B cell (primary cell): ENCODE results near the gene ZBTB16. TPM values are rescaled to one million over a fixed set of nuclear protein-coding genes. Genes with fewer than 3 reads are reported as not detected.

Experiments
- ATAC-seq: fragments of 200-7000 bp; cut with Tn5 transposase; one replicate; pipeline ENCODE4 v1.10.0; 2021; ENCODE audit warnings: low read depth, mild to moderate bottlenecking, moderate number of reproducible peaks, moderate library complexity
- CTCF ChIA-PET: fragments of 350-600 bp; sonication (Branson Sonifier 250); formaldehyde crosslinking; loops from one replicate; lab custom pipeline; 2021; ENCODE audit warnings: antibody characterized with exemption, inconsistent platforms; lab: Charles Lee
- POLR2A ChIA-PET: fragments of 350-600 bp; sonication (Branson Sonifier 250); formaldehyde crosslinking; loops from one replicate; lab custom pipeline; 2021; ENCODE audit warnings: antibody characterized with exemption; lab: Charles Lee
- DNase-seq: peaks from one replicate; pipeline ENCODE4 v3.0.0; 2013
- H2AFZ ChIP-seq: 2 replicates; pipeline ENCODE4 v1.6.1; 2012; ENCODE audit warnings: mild to moderate bottlenecking, low read depth, low read length; ENCODE audit not compliant: insufficient read depth, poor library complexity, severe bottlenecking
- H3K27ac ChIP-seq, 2 donors: 1 replicate in 1 of 2; 2 replicates in 1 of 2; pipeline ENCODE4 v1.5.1; 2012 to 2013; ENCODE audit warnings: low read length in 2 of 2, mild to moderate bottlenecking in 2 of 2, moderate library complexity in 1 of 2
- H3K27me3 ChIP-seq, 4 experiments: fragments of 200-600 bp in 1 of 4; sonication (generic) in 1 of 4; replicated peaks in 1 of 4; 1 replicate in 2 of 4; 2 replicates in 2 of 4; pipeline versions ENCODE4 v1.6.1 to v1.7.0; 2013 to 2016; ENCODE audit warnings: low read length in 3 of 4, mild to moderate bottlenecking in 2 of 4, mixed read lengths in 1 of 4, moderate library complexity in 1 of 4; ENCODE audit not compliant: insufficient read depth in 4 of 4, control insufficient read depth in 3 of 4; ENCODE audit errors: control extremely low read depth in 1 of 4
- H3K36me3 ChIP-seq, 2 experiments: replicated peaks in 1 of 2; 1 replicate in 1 of 2; 2 replicates in 1 of 2; pipeline versions ENCODE4 v1.6.1 to v1.7.1; 2013; ENCODE audit warnings: low read length in 1 of 2; ENCODE audit not compliant: insufficient read depth in 2 of 2, control insufficient read depth in 1 of 2; ENCODE audit errors: control extremely low read depth in 1 of 2, extremely low read depth in 1 of 2
- H3K4me1 ChIP-seq, 2 donors: fragments of 200-600 bp in 1 of 2; sonication (generic) in 1 of 2; 1 replicate in 1 of 2; 2 replicates in 1 of 2; pipeline versions ENCODE4 v1.5.1 to v1.6.1; 2013 to 2017; ENCODE audit warnings: low read length in 2 of 2; ENCODE audit not compliant: control insufficient read depth in 2 of 2, insufficient read depth in 2 of 2
- H3K4me2 ChIP-seq: replicated peaks from 2 replicates; pipeline ENCODE3; 2012; ENCODE audit warnings: mild to moderate bottlenecking, low read depth, low read length; ENCODE audit not compliant: poor library complexity, severe bottlenecking
- H3K4me3 ChIP-seq, 5 experiments: fragments of 200-600 bp in 1 of 5; sonication (generic) in 1 of 5; 1 replicate in 3 of 5; 2 replicates in 2 of 5; pipeline versions ENCODE4 v1.5.1 to v1.7.0; 2011 to 2016; ENCODE audit warnings: low read length in 4 of 5, mild to moderate bottlenecking in 4 of 5, low read depth in 2 of 5, control low read depth in 1 of 5, moderate library complexity in 1 of 5; ENCODE audit not compliant: insufficient read depth in 1 of 5; ENCODE audit errors: control extremely low read depth in 1 of 5, extremely low read depth in 1 of 5
- H3K79me2 ChIP-seq: fragments of 200-600 bp; sonication (generic); one replicate; pipeline ENCODE4 v1.6.0; 2016; ENCODE audit warnings: low read length; ENCODE audit not compliant: control insufficient read depth, insufficient read depth
- H3K9ac ChIP-seq: fragments of 200-600 bp; sonication (generic); 2 replicates; pipeline ENCODE4 v1.6.1; 2017; ENCODE audit warnings: mild to moderate bottlenecking, low read length, moderate library complexity
- H3K9me3 ChIP-seq, 3 donors: one replicate each; pipeline versions ENCODE4 v1.6.1 to v1.7.1; 2013; ENCODE audit warnings: low read length in 2 of 3; ENCODE audit not compliant: control insufficient read depth in 2 of 3, insufficient read depth in 1 of 3; ENCODE audit errors: control extremely low read depth in 1 of 3
- H4K20me1 ChIP-seq: 2 replicates; pipeline ENCODE4 v1.6.0; 2012; ENCODE audit warnings: mild to moderate bottlenecking, low read length; ENCODE audit not compliant: insufficient read depth, control insufficient read depth, poor library complexity, severe bottlenecking
- H3K27ac Mint-ChIP-seq: one replicate; pipeline ENCODE4 v1.8.0; 2021; ENCODE audit warnings: mixed read lengths
- H3K27me3 Mint-ChIP-seq: one replicate; pipeline ENCODE4 v1.8.0; 2021; ENCODE audit warnings: mixed read lengths
- H3K4me1 Mint-ChIP-seq: one replicate; pipeline ENCODE4 v1.8.0; 2021; ENCODE audit warnings: mixed read lengths
- H3K4me3 Mint-ChIP-seq: one replicate; pipeline ENCODE4 v1.8.0; 2021; ENCODE audit warnings: mixed read lengths
- H3K9me3 Mint-ChIP-seq: one replicate; pipeline ENCODE4 v1.8.0; 2022; ENCODE audit warnings: mixed read lengths; ENCODE audit not compliant: insufficient read depth
- CTCF ChIP-seq: fragments of 200-600 bp; IDR thresholded peaks from one replicate; pipeline ENCODE4 v1.8.0; 2022; ENCODE audit warnings: antibody characterized with exemption, mild to moderate bottlenecking
- EZH2 ChIP-seq: IDR thresholded peaks from 2 replicates; pipeline ENCODE4 v1.6.1; 2012; ENCODE audit warnings: borderline replicate concordance, low read depth, mild to moderate bottlenecking, moderate library complexity, low read length; ENCODE audit not compliant: insufficient read depth, poor library complexity, severe bottlenecking
- WGBS: methylation state at CpG from one replicate; pipeline ENCODE4 v1.1.5; 2013; ENCODE audit warnings: missing lambda C conversion rate; ENCODE audit not compliant: insufficient coverage; 5-methylcytosine and 5-hydroxymethylcytosine counted together
- intact Hi-C: fragments of 100-400 bp; cut with micrococcal nuclease; formaldehyde crosslinking; loops from one replicate; pipeline ENCODE4 v1.10.0; 2022
- polyA plus RNA-seq: library from polyadenylated mRNA; depleted of rRNA; stranded (reverse); fragments of >200 nt; gene quantifications from 2 replicates; pipeline ENCODE4 v1.2.3, GENCODE V29; 2012
- total RNA-seq, 2 donors: library from RNA; stranded (reverse); fragments of 120-200 nt in 1 of 2; gene quantifications; 1 replicate in 1 of 2; 2 replicates in 1 of 2; pipeline versions ENCODE4 v1.2.3 to v1.2.4, GENCODE V29; 2013 to 2022

The ZBTB16 gene
- total and polyA plus RNA-seq, 2 donors (not counting 1 experiment from before 2014, with no cell fraction given): 16.0 to 20.6 TPM

- Mint-ChIP-seq H3K4me1 (peaks cover 30% of the 10 kb centered on the region), H3K9me3 (no peaks in the 10 kb centered on the region), H3K27me3 (no peaks in the 10 kb centered on the region), H3K4me3 (no peak overlapping the region), H3K27ac (no peak overlapping the region)
- H4K20me1 ChIP-seq: no peaks in the 10 kb centered on the region
- ATAC-seq: no peak
- H3K9ac ChIP-seq: no peak overlapping the region
- H3K4me3 ChIP-seq: no peak overlapping the region
- H3K9me3 ChIP-seq: no peaks in the 10 kb centered on the region
- TF ChIP-seq EZH2: no peak
- no peak for TF ChIP-seq CTCF
- H3K4me2 ChIP-seq: no peak overlapping the region
- no peaks in the 10 kb centered on the region for H3K36me3 ChIP-seq
- 95% methylated on average over 14 of the region's 15 CpGs for WGBS
- H3K27me3 ChIP-seq: no peaks in the 10 kb centered on the region
- peaks cover 27 to 34% of the 10 kb centered on the region in 2 donors for H3K4me1 ChIP-seq
- ChIA-PET POLR2A (interaction anchor here (1.1 kb wide), 1 partner anchor 20 kb away, joined by 3 read pairs; no protein-coding TSS in a partner anchor), CTCF (interaction anchor here (0.9 to 8.7 kb wide), 2 partner anchors 41 to 105 kb away, joined by 3 to 100 read pairs; no protein-coding TSS in a partner anchor)
- no peaks in the 10 kb centered on the region for H3K79me2 ChIP-seq
- intact Hi-C loops: no loop called here
- no peak for DNase-seq
- no peak overlapping the region for H3K27ac ChIP-seq
- no peak overlapping the region for H2AFZ ChIP-seq
Observed at GRCh38 chr11:114155116-114155515, 95.6 kb downstream of the ZBTB16 start.

DNA sequence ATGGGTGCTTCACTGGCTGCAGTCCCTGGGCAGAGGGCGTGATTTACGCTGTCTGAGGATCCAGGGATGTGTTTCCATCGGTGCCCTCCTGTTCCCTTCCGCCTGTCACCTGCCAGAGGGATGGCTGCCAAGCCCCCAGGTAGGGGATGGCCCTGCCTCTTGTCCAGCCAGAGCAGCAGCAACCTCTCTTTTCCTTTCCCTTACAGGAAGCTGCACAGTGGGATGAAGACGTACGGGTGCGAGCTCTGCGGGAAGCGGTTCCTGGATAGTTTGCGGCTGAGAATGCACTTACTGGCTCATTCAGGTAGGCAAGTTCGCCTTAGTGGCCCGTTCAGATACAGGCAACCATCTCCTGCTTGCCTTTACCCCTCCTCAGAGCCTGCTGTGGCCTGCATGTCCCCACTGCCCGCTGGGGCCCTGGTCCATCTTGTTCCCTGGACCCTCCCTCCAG, 96.6 kb downstream of the ZBTB16 start:
- Mint-ChIP-seq H3K4me3 (no peak overlapping the region), H3K27me3 (no peaks in the 10 kb centered on the region), H3K4me1 (peaks cover 41% of the 10 kb centered on the region), H3K27ac (no peak overlapping the region), H3K9me3 (no peaks in the 10 kb centered on the region)
- CTCF ChIA-PET: interaction anchor here (8.7 kb wide), 1 partner anchor 104 kb away, joined by 100 read pairs; no protein-coding TSS in a partner anchor
- no peak for DNase-seq
- peaks cover 38 to 44% of the 10 kb centered on the region in 2 donors for H3K4me1 ChIP-seq
- no peaks in the 10 kb centered on the region for H3K79me2 ChIP-seq
- no peaks in the 10 kb centered on the region for H3K27me3 ChIP-seq
- no peaks in the 10 kb centered on the region for H4K20me1 ChIP-seq
- H3K4me3 ChIP-seq: no peak overlapping the region
- no peak overlapping the region for H3K4me2 ChIP-seq
- H3K9ac ChIP-seq: no peak overlapping the region
- POLR2A ChIA-PET: no interaction called here
- no peaks in the 10 kb centered on the region for H3K36me3 ChIP-seq
- no peak for ATAC-seq
- no peak overlapping the region for H2AFZ ChIP-seq
- TF ChIP-seq EZH2 (no peak), CTCF (no peak)
- no peaks in the 10 kb centered on the region for H3K9me3 ChIP-seq
- intact Hi-C loops: no loop called here
- H3K27ac ChIP-seq: no peak overlapping the region
- 97% methylated on average over 13 of the region's 13 CpGs for WGBS
